Small intestine (tissue), 7 donors: ENCODE data around the gene PSMD3. TPM values are rescaled to one million over a fixed set of nuclear protein-coding genes. Genes with fewer than 3 reads are reported as not detected.
"Not testable (repeated sequence)": the region's sequence is repeated elsewhere in the genome, so short reads cannot be mapped to it uniquely, and the experiment has no call there.

Experiments used
- DNase-seq, 2 donors: peaks; one replicate each; pipeline versions ENCODE4 v3.0.0 to v3.0.0-alpha.2; 2013
- FAIRE-seq: peaks from 2 replicates; lab custom pipeline; 2012; peaks lifted over from hg19 to GRCh38; lab: Jason Lieb, UNC
- H3K27ac ChIP-seq, 3 donors: one replicate each; pipeline ENCODE4 v1.5.1; 2013; ENCODE audit warnings: low read length in 2 of 3, mild to moderate bottlenecking in 2 of 3, control low read depth in 1 of 3, inconsistent platforms in 1 of 3, low read depth in 1 of 3, moderate library complexity in 1 of 3
- H3K27me3 ChIP-seq, 3 donors: one replicate each; pipeline ENCODE4 v1.6.1; 2013; ENCODE audit warnings: low read length in 3 of 3, inconsistent platforms in 1 of 3; ENCODE audit not compliant: control insufficient read depth in 3 of 3, insufficient read depth in 3 of 3
- H3K36me3 ChIP-seq, 3 donors: one replicate each; pipeline ENCODE4 v1.6.1; 2013; ENCODE audit warnings: low read length in 3 of 3, inconsistent platforms in 1 of 3, low read depth in 1 of 3, mild to moderate bottlenecking in 1 of 3, moderate library complexity in 1 of 3; ENCODE audit not compliant: control insufficient read depth in 3 of 3, insufficient read depth in 2 of 3
- H3K4me1 ChIP-seq, 3 donors: one replicate each; pipeline ENCODE4 v1.6.1; 2013; ENCODE audit warnings: low read length in 2 of 3, inconsistent platforms in 1 of 3, low read depth in 1 of 3, mild to moderate bottlenecking in 1 of 3, moderate library complexity in 1 of 3; ENCODE audit not compliant: control insufficient read depth in 3 of 3, insufficient read depth in 2 of 3
- H3K4me3 ChIP-seq, 3 donors: one replicate each; pipeline ENCODE4 v1.5.1; 2013; ENCODE audit warnings: low read length in 3 of 3, control low read depth in 1 of 3, inconsistent platforms in 1 of 3, low read depth in 1 of 3, mild to moderate bottlenecking in 1 of 3, moderate library complexity in 1 of 3
- H3K9me3 ChIP-seq, 2 donors: one replicate each; pipeline ENCODE4 v1.6.1; 2013; ENCODE audit warnings: low read depth in 1 of 2, low read length in 1 of 2; ENCODE audit not compliant: control insufficient read depth in 2 of 2, insufficient read depth in 1 of 2
- WGBS, 3 donors: extraction: QIAGEN DNeasy Blood & Tissue Kit; methylation state at CpG; one replicate each; pipeline ENCODE4 v1.1.7; 2013; 5-methylcytosine and 5-hydroxymethylcytosine counted together
- polyA plus RNA-seq, 4 donors: library from polyadenylated mRNA; stranded (reverse) in 3 of 4; unstranded in 1 of 4; fragments of 200-250 nt in 3 of 4; fragments of 120-200 nt in 1 of 4; gene quantifications; one replicate each; pipeline versions ENCODE4 v1.2.1 to v1.2.3, GENCODE V29; 2013
- donor health status: healthy with polysubstance abuse.
- donor health status: control.
- donor health status: control.
- donor health status: Bipolar disorder and iron deficiency.
- donor health status: healthy.

Gene PSMD3
- polyA plus RNA-seq, 4 donors = 43.6 to 93.6 (median 62.3) TPM

DNA sequence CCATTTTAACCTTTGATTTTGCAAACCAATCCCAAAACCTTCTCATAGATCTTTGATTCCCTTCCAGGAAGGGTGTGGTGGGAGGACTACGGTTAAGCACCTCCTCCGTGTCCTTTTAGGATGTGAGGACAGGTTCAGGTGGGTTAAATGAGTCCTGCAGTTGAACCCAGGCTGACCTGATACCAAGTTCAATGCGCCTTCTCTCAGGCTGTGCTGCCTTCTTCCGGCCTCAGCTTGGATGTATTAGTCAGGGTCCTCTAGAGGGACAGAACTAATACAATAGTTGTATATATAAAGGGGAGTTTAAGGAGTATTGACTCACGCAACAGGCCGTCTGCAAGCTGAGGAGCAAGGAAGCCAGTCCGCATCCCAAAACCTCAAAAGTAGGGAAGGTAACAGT lies 24.1 kb downstream of the PSMD3 start:
- Histone ChIP-seq H3K9me3 (no peaks in the 10 kb centered on the region), H3K27ac (no peak overlapping the region), H3K4me3 (no peak overlapping the region), H3K27me3 (no peaks in the 10 kb centered on the region), H3K4me1 (no peaks in the 10 kb centered on the region), H3K36me3 (no peaks in the 10 kb centered on the region)
- 77 to 88% (median 79%) methylated on average over 7 of the region's 7 CpGs for WGBS, 3 donors
- no peak for DNase-seq
- no peak for FAIRE-seq

DNA sequence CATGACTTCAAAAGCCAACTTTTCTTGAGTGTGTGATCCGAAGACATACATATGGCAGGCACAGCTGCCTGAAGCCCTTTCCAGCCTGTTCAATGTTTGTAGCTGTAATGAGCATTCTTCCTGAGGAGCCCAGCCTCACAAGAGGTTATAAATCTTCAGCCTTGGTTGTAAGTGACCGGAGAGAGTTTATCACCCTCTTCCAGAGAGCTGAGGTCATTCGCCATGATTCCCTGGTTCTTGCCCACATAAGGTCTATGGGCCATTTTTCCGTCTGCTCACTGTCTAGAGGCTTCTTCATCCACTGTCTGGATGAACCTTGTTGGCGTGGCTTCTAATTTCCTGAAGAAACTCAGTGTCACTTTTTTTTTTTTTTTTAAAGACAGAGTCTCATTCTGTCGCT lies 24.9 kb downstream of the PSMD3 start:
- Histone ChIP-seq H3K4me3 (no peak overlapping the region), H3K27ac (no peak overlapping the region), H3K36me3 (no peaks in the 10 kb centered on the region), H3K4me1 (no peaks in the 10 kb centered on the region), H3K27me3 (no peaks in the 10 kb centered on the region), H3K9me3 (no peaks in the 10 kb centered on the region)
- FAIRE-seq (no peak), DNase-seq (no peak)
- 82 to 93% (median 87%) methylated on average over 6 of the region's 6 CpGs for WGBS, 3 donors

DNA sequence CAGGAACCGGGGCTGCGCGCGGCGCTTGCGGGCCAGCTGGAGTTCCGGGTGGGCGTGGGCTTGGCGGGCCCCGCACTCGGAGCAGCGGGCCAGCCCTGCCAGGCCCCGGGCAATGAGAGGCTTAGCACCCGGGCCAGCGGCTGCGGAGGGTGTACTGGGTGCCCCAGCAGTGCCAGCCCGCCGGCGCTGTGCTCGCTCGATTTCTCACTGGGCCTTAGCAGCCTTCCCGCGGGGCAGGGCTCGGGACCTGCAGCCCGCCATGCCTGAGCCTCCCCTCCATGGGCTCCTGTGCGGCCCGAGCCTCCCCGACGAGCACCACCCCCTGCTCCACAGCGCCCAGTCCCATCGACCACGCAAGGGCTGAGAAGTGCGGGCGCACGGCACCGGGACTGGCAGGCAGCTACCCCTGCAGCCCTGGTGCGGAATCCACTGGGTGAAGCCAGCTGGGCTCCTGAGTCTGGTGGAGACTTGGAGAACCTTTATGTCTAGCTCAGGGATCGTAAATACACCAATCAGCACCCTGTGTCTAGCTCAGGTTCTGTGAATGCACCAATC lies 30.4 kb downstream of the PSMD3 start:
- not testable (repeated sequence) for H3K27ac ChIP-seq, H3K27me3 ChIP-seq, DNase-seq, H3K9me3 ChIP-seq, H3K4me3 ChIP-seq, H3K36me3 ChIP-seq, FAIRE-seq
- peaks cover 0 to 16% (median 0%) of the 10 kb centered on the region in 3 donors for H3K4me1 ChIP-seq
- WGBS, 3 donors = 91 to 98% (median 92%) methylated on average over 29 to 38 of the region's 38 CpGs

DNA sequence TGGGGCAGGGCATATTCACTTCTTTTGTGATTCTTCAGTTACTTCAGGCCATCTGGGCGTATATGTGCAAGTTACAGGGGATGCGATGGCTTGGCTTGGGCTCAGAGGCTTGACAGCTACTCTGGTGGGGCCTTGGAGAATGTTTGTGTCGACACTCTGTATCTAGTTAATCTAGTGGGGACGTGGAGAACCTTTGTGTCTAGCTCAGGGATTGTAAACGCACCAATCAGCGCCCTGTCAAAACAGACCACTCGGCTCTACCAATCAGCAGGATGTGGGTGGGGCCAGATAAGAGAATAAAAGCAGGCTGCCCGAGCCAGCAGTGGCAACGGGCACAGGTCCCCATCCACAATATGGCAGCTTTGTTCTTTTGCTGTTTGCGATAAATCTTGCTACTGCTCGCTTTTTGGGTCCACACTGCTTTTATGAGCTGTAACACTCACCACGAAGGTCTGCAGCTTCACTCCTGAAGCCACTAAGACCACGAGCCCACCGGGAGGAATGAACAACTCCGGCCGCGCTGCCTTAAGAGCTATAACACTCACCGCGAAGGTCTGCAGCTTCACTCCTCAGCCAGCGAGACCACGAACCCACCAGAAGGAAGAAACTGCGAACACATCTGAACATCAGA lies 31.5 kb downstream of the PSMD3 start:
- H3K27me3 ChIP-seq, H3K4me3 ChIP-seq, H3K36me3 ChIP-seq, H3K9me3 ChIP-seq, DNase-seq, FAIRE-seq, H3K27ac ChIP-seq: not testable (repeated sequence)
- H3K4me1 ChIP-seq = peaks cover 0 to 16% (median 0%) of the 10 kb centered on the region in 3 donors
- WGBS, 3 donors = 76 to 78% (median 76%) methylated on average over 19 to 21 of the region's 22 CpGs

DNA sequence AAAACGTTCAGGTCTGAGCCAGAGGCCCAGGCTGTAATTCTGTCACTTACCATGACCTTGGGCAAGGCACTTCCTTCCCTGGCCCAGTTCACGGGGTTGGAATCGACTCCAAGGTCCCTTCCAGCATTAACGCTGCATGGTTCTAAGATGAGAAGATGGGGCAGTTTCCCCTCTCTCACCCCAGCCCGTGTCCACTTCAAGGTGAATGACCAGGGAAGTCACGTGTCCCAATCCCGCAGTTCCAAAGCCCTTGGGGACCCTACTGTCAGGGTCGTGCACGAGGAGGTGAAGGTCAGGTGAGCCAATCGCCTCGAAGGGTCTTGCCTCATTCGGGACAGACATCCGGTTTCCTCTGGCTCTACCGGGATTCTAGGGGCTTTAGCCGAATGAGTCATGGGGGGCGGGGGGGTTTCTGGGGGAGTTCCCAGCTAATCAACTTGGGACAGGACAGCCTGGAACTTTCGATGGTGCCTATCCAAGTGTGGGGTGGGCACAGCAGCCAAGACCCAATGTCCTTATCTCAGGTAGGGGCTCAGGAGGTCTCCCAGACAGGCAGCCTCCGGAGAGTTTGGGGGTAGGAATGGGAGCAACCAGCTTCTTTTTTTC lies 33.9 kb downstream of the PSMD3 start:
- H3K4me1 ChIP-seq = peaks cover 0 to 16% (median 0%) of the 10 kb centered on the region in 3 donors
- H3K36me3 ChIP-seq = peaks cover 2 to 25% (median 2%) of the 10 kb centered on the region in 3 donors
- no peak overlapping the region for H3K4me3 ChIP-seq
- peak in 1 of 2 donors; percentile 40 for DNase-seq
- no peaks in the 10 kb centered on the region for H3K27me3 ChIP-seq
- FAIRE-seq = no peak
- no peaks in the 10 kb centered on the region for H3K9me3 ChIP-seq
- peak overlapping the region in 1 of 3 donors; percentile 7 for H3K27ac ChIP-seq
- 12 to 43% (median 28%) methylated on average over 18 of the region's 18 CpGs for WGBS, 3 donors

DNA sequence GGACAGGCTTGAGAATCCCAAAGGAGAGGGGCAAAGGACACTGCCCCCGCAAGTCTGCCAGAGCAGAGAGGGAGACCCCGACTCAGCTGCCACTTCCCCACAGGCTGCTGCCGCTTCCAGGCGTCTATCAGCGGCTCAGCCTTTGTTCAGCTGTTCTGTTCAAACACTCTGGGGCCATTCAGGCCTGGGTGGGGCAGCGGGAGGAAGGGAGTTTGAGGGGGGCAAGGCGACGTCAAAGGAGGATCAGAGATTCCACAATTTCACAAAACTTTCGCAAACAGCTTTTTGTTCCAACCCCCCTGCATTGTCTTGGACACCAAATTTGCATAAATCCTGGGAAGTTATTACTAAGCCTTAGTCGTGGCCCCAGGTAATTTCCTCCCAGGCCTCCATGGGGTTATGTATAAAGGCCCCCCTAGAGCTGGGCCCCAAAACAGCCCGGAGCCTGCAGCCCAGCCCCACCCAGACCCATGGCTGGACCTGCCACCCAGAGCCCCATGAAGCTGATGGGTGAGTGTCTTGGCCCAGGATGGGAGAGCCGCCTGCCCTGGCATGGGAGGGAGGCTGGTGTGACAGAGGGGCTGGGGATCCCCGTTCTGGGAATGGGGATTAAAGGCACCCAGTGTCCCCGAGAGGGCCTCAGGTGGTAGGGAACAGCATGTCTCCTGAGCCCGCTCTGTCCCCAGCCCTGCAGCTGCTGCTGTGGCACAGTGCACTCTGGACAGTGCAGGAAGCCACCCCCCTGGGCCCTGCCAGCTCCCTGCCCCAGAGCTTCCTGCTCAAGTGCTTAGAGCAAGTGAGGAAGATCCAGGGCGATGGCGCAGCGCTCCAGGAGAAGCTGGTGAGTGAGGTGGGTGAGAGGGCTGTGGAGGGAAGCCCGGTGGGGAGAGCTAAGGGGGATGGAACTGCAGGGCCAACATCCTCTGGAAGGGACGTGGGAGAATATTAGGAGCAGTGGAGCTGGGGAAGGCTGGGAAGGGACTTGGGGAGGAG lies 34.7 kb downstream of the PSMD3 start, which contains the start of gene CSF3:
Gene CSF3 (plus strand): TSS at position 436 of the 993 bp plus-strand sequence. CDS start 35 bp downstream, at position 471.
- Histone ChIP-seq H3K4me3 (no peak within 1 kb of the TSS), H3K4me1 (peaks cover 0 to 16% (median 0%) of the 10 kb centered on the region in 3 donors), H3K27me3 (no peaks in the 10 kb centered on the region), H3K36me3 (peaks cover 6 to 33% (median 7%) of the 10 kb centered on the region in 3 donors), H3K9me3 (no peaks in the 10 kb centered on the region), H3K27ac (peak within 1 kb of the TSS in 1 of 3 donors; percentile 7)
- 11 to 47% (median 28%) methylated on average over 19 to 20 of the region's 20 CpGs for WGBS, 3 donors
- no peak for FAIRE-seq
- peak; percentile 54 to 59 for DNase-seq

DNA sequence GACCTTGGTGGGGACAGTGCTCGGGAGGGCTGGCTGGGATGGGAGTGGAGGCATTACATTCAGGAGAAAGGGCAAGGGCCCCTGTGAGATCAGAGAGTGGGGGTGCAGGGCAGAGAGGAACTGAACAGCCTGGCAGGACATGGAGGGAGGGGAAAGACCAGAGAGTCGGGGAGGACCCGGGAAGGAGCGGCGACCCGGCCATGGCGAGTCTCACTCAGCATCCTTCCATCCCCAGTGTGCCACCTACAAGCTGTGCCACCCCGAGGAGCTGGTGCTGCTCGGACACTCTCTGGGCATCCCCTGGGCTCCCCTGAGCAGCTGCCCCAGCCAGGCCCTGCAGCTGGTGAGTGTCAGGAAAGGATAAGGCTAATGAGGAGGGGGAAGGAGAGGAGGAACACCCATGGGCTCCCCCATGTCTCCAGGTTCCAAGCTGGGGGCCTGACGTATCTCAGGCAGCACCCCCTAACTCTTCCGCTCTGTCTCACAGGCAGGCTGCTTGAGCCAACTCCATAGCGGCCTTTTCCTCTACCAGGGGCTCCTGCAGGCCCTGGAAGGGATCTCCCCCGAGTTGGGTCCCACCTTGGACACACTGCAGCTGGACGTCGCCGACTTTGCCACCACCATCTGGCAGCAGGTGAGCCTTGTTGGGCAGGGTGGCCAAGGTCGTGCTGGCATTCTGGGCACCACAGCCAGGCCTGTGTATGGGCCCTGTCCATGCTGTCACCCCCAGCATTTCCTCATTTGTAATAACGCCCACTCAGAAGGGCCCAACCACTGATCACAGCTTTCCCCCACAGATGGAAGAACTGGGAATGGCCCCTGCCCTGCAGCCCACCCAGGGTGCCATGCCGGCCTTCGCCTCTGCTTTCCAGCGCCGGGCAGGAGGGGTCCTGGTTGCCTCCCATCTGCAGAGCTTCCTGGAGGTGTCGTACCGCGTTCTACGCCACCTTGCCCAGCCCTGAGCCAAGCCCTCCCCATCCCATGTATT lies 35.7 kb downstream of the PSMD3 start:
- no peak for DNase-seq
- Histone ChIP-seq H3K4me1 (peaks cover 0 to 16% (median 0%) of the 10 kb centered on the region in 3 donors), H3K36me3 (peaks cover 6 to 43% (median 8%) of the 10 kb centered on the region in 3 donors), H3K27me3 (no peaks in the 10 kb centered on the region), H3K27ac (no peak overlapping the region), H3K4me3 (no peak overlapping the region), H3K9me3 (no peaks in the 10 kb centered on the region)
- 80 to 84% (median 82%) methylated on average over 22 to 26 of the region's 26 CpGs for WGBS, 3 donors
- FAIRE-seq = no peak
